GM21360 (cell line): ENCODE data around the gene HPN.
A peak's percentile ranks its signal among the peaks of the same experiment; 100 is the strongest.
"Not testable (repeated sequence)": the region's sequence is repeated elsewhere in the genome, so short reads cannot be mapped to it uniquely, and the experiment has no call there.

Experiments used
- ATAC-seq: cut with Tn5 transposase; IDR thresholded peaks from one replicate; pipeline ENCODE4 v1.9.1; 2021; ENCODE audit warnings: mild to moderate bottlenecking, moderate library complexity; ENCODE audit not compliant: unreplicated experiment

Gene HPN

DNA sequence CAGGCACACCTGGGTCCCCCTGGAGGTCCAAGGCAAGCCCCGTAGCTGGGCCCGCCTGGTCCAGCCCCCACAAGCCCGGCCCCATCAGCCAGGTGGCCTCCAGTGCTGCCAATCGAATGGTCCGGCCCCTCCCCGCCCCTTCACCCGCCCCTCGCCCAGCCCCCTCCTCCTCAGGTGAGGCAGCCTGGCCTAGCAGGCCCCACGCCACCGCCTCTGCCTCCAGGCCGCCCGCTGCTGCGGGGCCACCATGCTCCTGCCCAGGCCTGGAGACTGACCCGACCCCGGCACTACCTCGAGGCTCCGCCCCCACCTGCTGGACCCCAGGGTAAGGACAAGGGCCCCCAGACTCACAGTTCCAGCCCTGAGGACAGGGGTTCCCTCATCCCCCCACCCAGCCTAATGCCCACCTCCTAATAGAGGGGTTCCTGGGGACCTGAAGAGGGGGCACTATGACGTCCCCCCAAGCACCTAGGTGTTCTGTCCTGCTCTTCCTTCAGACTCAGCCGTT, at the start of gene HPN:
Gene HPN, plus strand, starts transcription at position 174 of the 508 bp plus-strand sequence. CDS start 786 bp downstream, outside the sequence.
- no peak for ATAC-seq

DNA sequence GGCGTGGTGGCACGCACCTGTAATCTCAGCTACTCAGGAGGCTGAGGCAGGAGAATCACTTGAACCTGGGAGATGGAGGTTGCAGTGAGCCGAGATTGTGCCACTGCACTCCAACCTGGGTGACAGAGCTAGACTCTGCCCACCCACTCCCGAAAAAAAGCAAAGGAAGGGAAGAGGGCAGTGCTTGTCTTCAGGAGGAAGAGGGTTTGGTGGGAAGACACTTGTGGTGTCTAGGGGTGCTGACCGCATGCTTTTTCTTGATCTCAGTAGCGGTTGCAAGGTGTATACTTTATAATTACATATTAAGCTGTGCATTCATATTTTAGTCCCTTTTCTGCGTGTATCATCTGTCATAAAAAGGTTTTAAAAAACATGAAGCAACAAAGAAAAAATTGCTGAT, 48.9 kb upstream of the HPN start:
- not testable (repeated sequence) for ATAC-seq

DNA sequence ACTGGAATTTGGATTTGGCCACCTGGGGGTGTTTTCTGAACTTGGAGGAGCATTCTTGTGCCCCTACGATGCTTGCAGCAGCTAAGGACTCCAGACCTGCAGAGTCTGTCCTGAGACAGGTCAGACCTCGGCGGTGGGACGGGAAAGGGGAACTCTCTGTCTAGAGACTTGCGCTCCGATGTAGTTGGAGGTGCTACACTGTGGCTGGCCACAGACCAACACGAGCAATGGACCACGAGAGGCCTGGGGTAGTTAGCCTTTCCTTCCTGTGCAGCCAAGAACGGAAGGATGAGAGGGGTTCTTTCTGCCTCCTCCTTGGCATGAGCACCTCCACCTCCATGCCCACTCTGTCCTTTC, 47.3 kb upstream of the HPN start:
- ATAC-seq, result no peak

GRCh38 chr19:34994643-34995541, 46.6 kb upstream of the HPN start:
- no peak for ATAC-seq

- ATAC-seq, result no peak
These were observed 46.0 kb upstream of the HPN start for GRCh38 chr19:34995551-34995950.

- no peak for ATAC-seq
These were observed 44.4 kb upstream of the HPN start for GRCh38 chr19:34997071-34997617.

DNA sequence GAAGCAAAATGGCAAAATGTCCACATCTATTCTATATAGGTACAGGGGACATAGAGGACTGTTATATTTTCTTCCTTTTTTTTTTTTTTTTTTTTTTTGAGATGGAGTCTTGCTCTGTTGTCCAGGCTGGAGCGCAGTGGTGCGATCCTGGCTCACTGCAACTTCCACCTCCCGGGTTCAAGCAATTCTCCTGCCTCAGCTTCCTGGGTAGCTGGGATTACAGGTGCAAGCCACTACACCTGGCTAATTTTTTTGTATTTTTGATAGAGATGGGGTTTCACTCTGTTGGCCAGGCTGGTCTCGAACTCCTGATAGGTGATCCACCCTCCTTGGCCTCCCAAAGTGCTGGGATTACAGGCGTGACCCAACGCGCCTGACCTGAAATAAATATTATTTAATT, 43.3 kb upstream of the HPN start:
- ATAC-seq, result not testable (repeated sequence)

DNA sequence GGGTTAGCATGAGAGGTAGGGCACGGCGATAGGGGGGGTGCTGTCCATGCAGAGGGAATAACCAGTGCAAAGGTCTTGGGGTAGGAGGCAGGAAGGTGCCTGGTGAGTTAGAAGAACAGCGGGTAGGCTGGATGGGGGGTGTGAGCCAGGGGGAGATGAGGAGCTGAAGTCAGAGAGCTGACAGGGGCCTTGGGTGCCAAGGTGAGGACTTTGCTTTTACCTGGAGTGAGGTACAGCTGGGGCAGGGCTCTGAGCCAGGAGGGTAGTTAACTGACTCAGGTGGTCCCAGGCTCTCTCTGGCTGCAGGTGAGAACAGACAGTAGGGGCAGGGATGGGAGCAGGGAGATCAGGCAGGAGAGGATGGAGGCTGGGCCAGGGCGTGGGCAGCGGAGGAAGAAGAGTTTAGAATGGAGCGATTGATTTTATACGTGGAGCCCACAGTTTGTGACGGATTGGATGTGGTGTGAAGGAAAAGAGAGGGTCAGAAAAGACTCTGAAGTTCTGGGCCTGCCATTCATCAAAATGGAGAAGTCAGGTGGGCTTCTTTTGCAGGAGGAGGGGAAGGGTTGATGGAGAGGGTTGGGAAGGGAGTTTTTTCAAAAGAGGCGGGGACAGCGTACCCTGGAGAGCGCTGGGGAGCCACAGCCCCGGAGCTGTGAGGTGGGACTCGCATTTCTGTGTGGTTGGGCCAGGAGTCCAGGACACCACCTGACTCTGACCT, 42.6 kb upstream of the HPN start:
- ATAC-seq, result no peak

DNA sequence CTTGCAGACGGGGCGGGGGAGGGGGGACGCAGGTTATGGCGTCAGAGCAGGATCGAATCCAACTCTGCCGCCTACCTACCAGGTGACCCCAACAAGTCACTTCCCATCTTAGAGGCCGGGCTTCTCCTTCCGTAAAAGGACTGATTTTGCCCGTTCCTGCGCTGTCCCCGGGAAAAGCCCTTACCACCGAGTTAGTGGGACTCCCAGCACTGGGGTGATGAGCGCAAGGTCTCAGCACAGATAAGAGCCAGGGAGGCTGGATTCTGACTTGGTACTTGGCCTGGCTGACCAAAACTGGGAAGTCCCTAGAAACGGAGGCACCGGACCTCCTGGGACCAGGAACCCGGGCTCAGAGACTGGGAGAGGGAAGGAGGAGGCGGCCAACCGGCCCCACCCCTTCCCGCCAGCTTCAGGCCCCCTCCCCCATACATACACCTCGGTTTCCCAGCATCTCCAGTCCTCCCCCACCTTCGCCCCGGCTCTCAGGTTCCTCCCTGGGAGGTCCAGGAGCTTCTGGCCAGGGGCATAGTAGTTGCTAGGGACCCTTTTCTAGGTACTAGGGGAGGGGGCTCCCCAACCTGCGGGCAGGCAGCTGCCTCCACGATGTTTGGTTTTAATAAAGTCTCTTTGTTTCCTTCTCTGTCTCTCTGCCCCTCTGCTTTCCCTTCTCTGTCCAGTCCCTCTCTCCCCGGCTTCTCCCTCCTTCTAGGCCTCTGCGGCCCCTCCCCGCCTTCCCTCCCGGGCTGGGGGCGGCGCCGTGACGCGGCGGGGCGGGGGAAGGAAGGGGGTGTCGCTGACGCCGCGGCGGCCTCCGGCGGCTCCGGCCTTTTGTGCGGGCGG, 41.8 kb upstream of the HPN start, which contains the start of gene GRAMD1A:
Gene GRAMD1A, plus strand, starts transcription at position 826 of the 840 bp plus-strand sequence. CDS start 156 bp downstream, outside the sequence.
- ATAC-seq, result peak; percentile 43

GRCh38 chr19:35000338-35000646, 41.2 kb upstream of the HPN start:
- no peak for ATAC-seq

GRCh38 chr19:35000647-35001501, 40.6 kb upstream of the HPN start:
- ATAC-seq, result no peak

DNA sequence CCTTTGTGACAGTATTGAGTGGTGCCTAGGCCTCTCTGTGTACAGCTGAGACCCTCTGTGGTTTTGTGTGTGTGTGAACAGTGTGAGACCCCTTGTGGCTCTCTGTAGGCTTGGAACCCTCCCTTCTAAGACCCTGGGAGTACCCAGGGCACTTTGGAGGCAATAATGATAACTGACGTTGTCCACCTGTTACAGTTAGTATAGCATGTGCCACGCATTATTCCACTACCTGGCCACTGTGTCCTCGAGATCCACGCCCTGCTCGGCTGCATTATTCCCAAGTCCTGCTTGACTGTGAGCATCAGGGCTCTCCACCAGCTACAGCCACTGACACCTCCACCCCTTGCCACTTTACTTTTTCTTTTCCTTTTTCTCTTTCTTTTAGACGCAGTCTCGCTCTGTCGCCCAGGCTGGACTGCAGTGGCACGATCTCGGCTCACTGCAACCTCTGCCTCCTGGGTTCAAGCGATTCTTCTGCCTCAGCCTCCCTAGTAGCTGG, 39.4 kb upstream of the HPN start:
- no peak for ATAC-seq

GRCh38 chr19:35004517-35005255, 36.8 kb upstream of the HPN start:
- no peak for ATAC-seq

- ATAC-seq, result no peak
These were observed 36.1 kb upstream of the HPN start for GRCh38 chr19:35005256-35005977.

DNA sequence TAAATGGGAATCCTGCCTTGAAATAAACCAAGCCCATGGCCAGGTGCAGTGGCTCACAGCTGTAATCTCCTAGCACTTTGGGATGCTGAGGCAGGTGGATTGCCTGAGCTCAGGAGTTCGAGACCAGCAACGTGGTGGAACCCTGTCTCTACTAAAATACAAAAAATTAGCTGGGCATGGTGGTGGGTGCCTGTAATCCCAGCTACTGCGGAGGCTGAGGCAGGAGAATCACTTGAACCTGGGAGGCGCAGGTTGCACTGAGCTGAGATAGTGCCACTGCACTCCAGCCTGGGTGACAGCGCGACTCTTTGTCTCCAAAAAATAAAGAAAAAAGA, 35.5 kb upstream of the HPN start:
- not testable (repeated sequence) for ATAC-seq

- no peak for ATAC-seq
These were observed 35.1 kb upstream of the HPN start for GRCh38 chr19:35006342-35006998.

DNA sequence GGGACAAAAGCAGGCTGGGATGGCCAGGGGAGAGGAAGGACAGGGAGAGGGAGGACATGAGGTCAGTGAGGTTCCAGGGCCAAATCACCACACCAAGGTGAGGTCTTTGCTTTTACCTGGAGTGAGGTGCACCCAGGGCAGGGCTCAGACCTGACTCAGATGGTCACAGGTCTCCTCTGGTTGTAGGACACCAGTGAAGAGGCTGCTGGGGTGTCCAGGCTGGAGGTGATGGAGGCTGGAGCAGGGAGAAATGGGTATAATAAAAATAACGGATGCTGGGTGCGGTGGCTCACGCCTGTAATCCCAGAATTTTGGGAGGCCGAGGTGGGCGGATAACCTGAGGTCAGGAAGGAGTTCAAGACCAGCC, 34.5 kb upstream of the HPN start:
- ATAC-seq, result no peak

DNA sequence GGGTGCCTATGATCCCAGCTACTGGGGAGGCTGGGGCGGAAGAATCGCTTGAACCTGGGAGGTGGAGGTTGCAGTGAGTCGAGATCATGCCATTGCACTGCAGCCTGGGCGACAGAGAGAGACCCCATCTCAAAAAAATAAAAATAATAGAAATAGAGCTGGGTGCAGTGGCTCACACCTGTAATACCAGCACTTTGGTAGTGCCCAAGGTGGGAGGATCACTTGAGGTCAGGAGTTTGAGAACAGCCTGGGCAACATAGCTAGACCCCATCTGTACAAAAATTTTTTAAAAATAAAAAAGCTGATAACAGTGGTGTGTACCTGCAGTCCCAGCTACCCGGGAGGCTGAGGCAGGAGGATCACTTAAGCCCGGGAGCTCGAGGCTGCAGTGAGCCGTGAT, 34.1 kb upstream of the HPN start:
- not testable (repeated sequence) for ATAC-seq
